Body of pancreas (tissue), 4 donors: ENCODE results near the gene TCTN2. TPM values are rescaled to one million over a fixed set of nuclear protein-coding genes. Genes with fewer than 3 reads are reported as not detected.

Experiments used
- ATAC-seq: fragments of 150-250 bp; one replicate; pipeline ENCODE4 v1.9.1; 2016
- DNase-seq, 4 donors: peaks; one replicate each; pipeline ENCODE4 v3.0.0-alpha.2; 2019
- H3K27ac ChIP-seq, 4 donors: fragments of 200-600 bp; sonication (generic); 1 replicate in 3 of 4; 2 replicates in 1 of 4; pipeline versions ENCODE4 v1.5.1 to v1.6.1; 2016 to 2019; ENCODE audit warnings: mild to moderate bottlenecking in 1 of 4, mixed read lengths in 1 of 4, moderate library complexity in 1 of 4
- H3K27me3 ChIP-seq, 2 donors: fragments of 200-600 bp; sonication (generic); one replicate each; pipeline ENCODE4 v1.6.0; 2016; ENCODE audit warnings: mild to moderate bottlenecking in 1 of 2
- H3K36me3 ChIP-seq, 2 donors: fragments of 200-600 bp; sonication (generic); replicated peaks in 1 of 2; 2 replicates each; pipeline ENCODE4 v1.5.1; 2016; ENCODE audit warnings: low read depth in 2 of 2; ENCODE audit not compliant: insufficient read depth in 1 of 2
- H3K4me1 ChIP-seq: fragments of 200-600 bp; sonication (generic); one replicate; pipeline ENCODE4 v1.6.0; 2016
- H3K4me3 ChIP-seq, 2 donors: fragments of 200-600 bp; sonication (generic); 1 replicate in 1 of 2; 2 replicates in 1 of 2; pipeline ENCODE4 v1.5.1; 2016 to 2019
- H3K9me3 ChIP-seq, 3 donors: fragments of 200-600 bp; sonication (generic); 1 replicate in 2 of 3; 2 replicates in 1 of 3; pipeline ENCODE4 v1.5.1; 2016
- CTCF ChIP-seq, 7 experiments: fragments of 450-650 bp in 4 of 7; fragments of 200-600 bp in 3 of 7; sonication (generic) in 3 of 7; IDR thresholded peaks; one replicate each; pipeline ENCODE4 v1.5.1; 2016 to 2019; ENCODE audit warnings: antibody characterized with exemption in 7 of 7
- POLR2A ChIP-seq, 3 donors: fragments of 450-650 bp; IDR thresholded peaks; one replicate each; pipeline ENCODE4 v1.6.1; 2016; ENCODE audit warnings: antibody characterized with exemption in 3 of 3, mild to moderate bottlenecking in 2 of 3
- WGBS, 2 donors: methylation state at CpG; one replicate each; pipeline ENCODE4 v1.1.5; 2017; 5-methylcytosine and 5-hydroxymethylcytosine counted together
- intact Hi-C: fragments of 100-400 bp; cut with DNase I; formaldehyde crosslinking; loops from one replicate; pipeline ENCODE4 v1.15.1; 2023
- total RNA-seq, 2 donors: library from RNA; depleted of rRNA; stranded (reverse); fragments of >200 nt; gene quantifications; one replicate each; pipeline ENCODE4 v1.1.0, GENCODE V29; 2016

The TCTN2 gene
- total RNA-seq, 2 donors from 2014 or later, result 5.3 to 9.9 TPM

- WGBS, 2 donors, result 79 to 88% methylated on average over 7 of the region's 7 CpGs
- TF ChIP-seq CTCF (IDR thresholded peaks at IDR 0.05) (no peak), POLR2A (IDR thresholded peaks at IDR 0.05) (no peak)
- DNase-seq (no peak), ATAC-seq (no peak)
- peaks cover 0 to 11% of the 10 kb centered on the region in 2 donors for H3K36me3 ChIP-seq
- no peaks in the 10 kb centered on the region for H3K27me3 ChIP-seq
- no peaks in the 10 kb centered on the region for H3K9me3 ChIP-seq
- H3K27ac ChIP-seq, result no peak overlapping the region
- H3K4me1 ChIP-seq, result no peaks in the 10 kb centered on the region
- H3K4me3 ChIP-seq, result no peak overlapping the region
- intact Hi-C loops, result no loop called here
Observed at GRCh38 chr12:123643911-123644310, 27.0 kb upstream of the TCTN2 start.

- Histone ChIP-seq H3K27ac (no peak overlapping the region), H3K9me3 (no peaks in the 10 kb centered on the region), H3K27me3 (no peaks in the 10 kb centered on the region), H3K36me3 (peaks cover 0 to 16% of the 10 kb centered on the region in 2 donors), H3K4me1 (no peaks in the 10 kb centered on the region), H3K4me3 (no peak overlapping the region)
- 95 to 97% methylated on average over 3 of the region's 3 CpGs for WGBS, 2 donors
- ATAC-seq (no peak), DNase-seq (no peak)
- intact Hi-C loops, result no loop called here
- TF ChIP-seq CTCF (IDR thresholded peaks at IDR 0.05) (no peak), POLR2A (IDR thresholded peaks at IDR 0.05) (no peak)
Observed at GRCh38 chr12:123645380-123645779, 25.5 kb upstream of the TCTN2 start.

GRCh38 chr12:123645878-123646277, 25.0 kb upstream of the TCTN2 start:
- TF ChIP-seq CTCF (IDR thresholded peaks at IDR 0.05) (no peak), POLR2A (IDR thresholded peaks at IDR 0.05) (no peak)
- no peak for DNase-seq
- H3K36me3 ChIP-seq, result peaks cover 0 to 16% of the 10 kb centered on the region in 2 donors
- H3K4me1 ChIP-seq, result no peaks in the 10 kb centered on the region
- no peak overlapping the region for H3K27ac ChIP-seq
- no peaks in the 10 kb centered on the region for H3K27me3 ChIP-seq
- intact Hi-C loops, result no loop called here
- WGBS, 2 donors, result 82 to 88% methylated on average over 5 of the region's 5 CpGs
- H3K9me3 ChIP-seq, result no peaks in the 10 kb centered on the region
- no peak for ATAC-seq
- H3K4me3 ChIP-seq, result no peak overlapping the region

GRCh38 chr12:123648401-123648800, 22.5 kb upstream of the TCTN2 start:
- no peak for ATAC-seq
- Histone ChIP-seq H3K9me3 (no peaks in the 10 kb centered on the region), H3K27ac (no peak overlapping the region), H3K4me3 (no peak overlapping the region), H3K4me1 (no peaks in the 10 kb centered on the region), H3K27me3 (no peaks in the 10 kb centered on the region), H3K36me3 (peaks cover 0 to 17% of the 10 kb centered on the region in 2 donors)
- intact Hi-C loops, result no loop called here
- TF ChIP-seq CTCF (IDR thresholded peaks at IDR 0.05) (no peak), POLR2A (IDR thresholded peaks at IDR 0.05) (no peak)
- WGBS, 2 donors, result 87 to 90% methylated on average over 5 of the region's 5 CpGs
- DNase-seq, result no peak

- Histone ChIP-seq H3K4me3 (no peak overlapping the region), H3K27me3 (no peaks in the 10 kb centered on the region), H3K9me3 (no peaks in the 10 kb centered on the region), H3K27ac (no peak overlapping the region), H3K36me3 (peaks cover 0 to 17% of the 10 kb centered on the region in 2 donors), H3K4me1 (no peaks in the 10 kb centered on the region)
- WGBS, 2 donors, result 83 to 84% methylated on average over 4 of the region's 4 CpGs
- DNase-seq, result no peak
- ATAC-seq, result no peak
- no peak for TF ChIP-seq CTCF (IDR thresholded peaks at IDR 0.05)
- no peak for TF ChIP-seq POLR2A (IDR thresholded peaks at IDR 0.05)
- intact Hi-C loops, result no loop called here
Observed at GRCh38 chr12:123654129-123654701, 16.7 kb upstream of the TCTN2 start.
